ENCODE data around the gene AIRE.
A peak's percentile ranks its signal among the peaks of the same experiment; 100 is the strongest.
"Not testable (repeated sequence)": the region's sequence is repeated elsewhere in the genome, so short reads cannot be mapped to it uniquely, and the experiment has no call there.

The AIRE gene

GRCh38 chr21:44299458-44300261 lies 14.0 kb downstream of the AIRE start, which contains the start of gene PFKL:
Gene PFKL (plus strand): TSS chr21:44300053. CDS start chr21:44300106, 53 bp downstream.
- no peaks in the 10 kb centered on the region for H3K9me3 ChIP-seq (ENCODE audit: low read depth, low read length)
- peak within 1 kb of the TSS; percentile 35; the same call in 1 of the 2 replicates for H3K27ac ChIP-seq
- DNase-seq (ENCODE audit: low read depth, low spot score), result no peak
- TF ChIP-seq POLR2AphosphoS5 (IDR thresholded peaks at IDR 0.05; ENCODE audit: borderline replicate concordance, low read depth, low read length), result peak; percentile 44; the same call in 1 of the 2 replicates
- no peak for TF ChIP-seq EZH2 (IDR thresholded peaks at IDR 0.05)
- H3K36me3 ChIP-seq (ENCODE audit: insufficient read depth, low read length), result no peaks in the 10 kb centered on the region
- H3K4me3 ChIP-seq, result peak within 1 kb of the TSS; percentile 91
- peak within 1 kb of the TSS; percentile 75 for H3K9ac ChIP-seq (ENCODE audit: insufficient read length)

- H3K4me3 ChIP-seq, result peak overlapping the region; percentile 91
- H3K36me3 ChIP-seq (ENCODE audit: insufficient read depth, low read length), result no peaks in the 10 kb centered on the region
- peak overlapping the region; percentile 73 for H3K9ac ChIP-seq (ENCODE audit: insufficient read length)
- no peak for DNase-seq (ENCODE audit: low read depth, low spot score)
- TF ChIP-seq POLR2AphosphoS5 (IDR thresholded peaks at IDR 0.05; ENCODE audit: borderline replicate concordance, low read depth, low read length) (peak; percentile 41; the same call in 1 of the 2 replicates), EZH2 (IDR thresholded peaks at IDR 0.05) (no peak)
- H3K9me3 ChIP-seq (ENCODE audit: low read depth, low read length), result no peaks in the 10 kb centered on the region
- no peak overlapping the region for H3K27ac ChIP-seq
Observed at GRCh38 chr21:44300262-44300959, 14.7 kb downstream of the AIRE start.

GRCh38 chr21:44301141-44301540 lies 15.5 kb downstream of the AIRE start:
- Histone ChIP-seq H3K36me3 (ENCODE audit: insufficient read depth, low read length) (no peaks in the 10 kb centered on the region), H3K9me3 (ENCODE audit: low read depth, low read length) (no peaks in the 10 kb centered on the region), H3K9ac (ENCODE audit: insufficient read length) (peak overlapping the region; percentile 73), H3K27ac (no peak overlapping the region), H3K4me3 (peak overlapping the region; percentile 91)
- no peak for DNase-seq (ENCODE audit: low read depth, low spot score)
- no peak for TF ChIP-seq POLR2AphosphoS5 (IDR thresholded peaks at IDR 0.05; ENCODE audit: borderline replicate concordance, low read depth, low read length)
- no peak for TF ChIP-seq EZH2 (IDR thresholded peaks at IDR 0.05)
- TF ChIP-seq FOXP2 (optimal IDR thresholded peaks at IDR 0.05; ENCODE audit: control extremely low read depth, extremely low read length, insufficient read depth), result no peak

- Histone ChIP-seq H3K4me3 (no peak overlapping the region), H3K9ac (ENCODE audit: insufficient read length) (no peak overlapping the region), H3K9me3 (ENCODE audit: low read depth, low read length) (no peaks in the 10 kb centered on the region), H3K36me3 (ENCODE audit: insufficient read depth, low read length) (no peaks in the 10 kb centered on the region), H3K27ac (no peak overlapping the region)
- TF ChIP-seq POLR2AphosphoS5 (IDR thresholded peaks at IDR 0.05; ENCODE audit: borderline replicate concordance, low read depth, low read length) (no peak), FOXP2 (optimal IDR thresholded peaks at IDR 0.05; ENCODE audit: control extremely low read depth, extremely low read length, insufficient read depth) (no peak), EZH2 (IDR thresholded peaks at IDR 0.05) (no peak)
- no peak for DNase-seq (ENCODE audit: low read depth, low spot score)
Observed at GRCh38 chr21:44301961-44302406, 16.3 kb downstream of the AIRE start.

GRCh38 chr21:44302573-44303401 lies 17.1 kb downstream of the AIRE start:
- H3K9ac ChIP-seq (ENCODE audit: insufficient read length); DNase-seq (ENCODE audit: low read depth, low spot score); H3K9me3 ChIP-seq (ENCODE audit: low read depth, low read length); H3K36me3 ChIP-seq (ENCODE audit: insufficient read depth, low read length); H3K4me3 ChIP-seq; H3K27ac ChIP-seq: not testable (repeated sequence)

- Histone ChIP-seq H3K9ac (ENCODE audit: insufficient read length) (no peak overlapping the region), H3K4me3 (no peak overlapping the region)
Observed at GRCh38 chr21:44303490-44303981, 17.9 kb downstream of the AIRE start.

GRCh38 chr21:44304011-44304616 lies 18.4 kb downstream of the AIRE start:
- no peak overlapping the region for H3K4me3 ChIP-seq
- peak overlapping the region; percentile 25; the same call in 1 of the 2 replicates for H3K27ac ChIP-seq
- no peaks in the 10 kb centered on the region for H3K36me3 ChIP-seq (ENCODE audit: insufficient read depth, low read length)
- H3K9ac ChIP-seq (ENCODE audit: insufficient read length), result no peak overlapping the region
- TF ChIP-seq FOXP2 (optimal IDR thresholded peaks at IDR 0.05; ENCODE audit: control extremely low read depth, extremely low read length, insufficient read depth), result no peak
- no peak for TF ChIP-seq POLR2AphosphoS5 (IDR thresholded peaks at IDR 0.05; ENCODE audit: borderline replicate concordance, low read depth, low read length)
- no peak for TF ChIP-seq EZH2 (IDR thresholded peaks at IDR 0.05)
- DNase-seq (ENCODE audit: low read depth, low spot score), result no peak
- no peaks in the 10 kb centered on the region for H3K9me3 ChIP-seq (ENCODE audit: low read depth, low read length)

More at GRCh38 chr21:44303490-44303981, 17.9 kb downstream of the AIRE start:
- H3K36me3 ChIP-seq (ENCODE audit: insufficient read depth, low read length), result no peaks in the 10 kb centered on the region
- DNase-seq (ENCODE audit: low read depth, low spot score), result no peak
- H3K9me3 ChIP-seq (ENCODE audit: low read depth, low read length), result no peaks in the 10 kb centered on the region
- TF ChIP-seq FOXP2 (optimal IDR thresholded peaks at IDR 0.05; ENCODE audit: control extremely low read depth, extremely low read length, insufficient read depth), result no peak
- H3K27ac ChIP-seq, result peak overlapping the region; percentile 25; the same call in 1 of the 2 replicates

- DNase-seq (ENCODE audit: low read depth, low spot score), result no peak
- TF ChIP-seq POLR2AphosphoS5 (IDR thresholded peaks at IDR 0.05; ENCODE audit: borderline replicate concordance, low read depth, low read length) (no peak), FOXP2 (optimal IDR thresholded peaks at IDR 0.05; ENCODE audit: control extremely low read depth, extremely low read length, insufficient read depth) (no peak), EZH2 (IDR thresholded peaks at IDR 0.05) (no peak)
- Histone ChIP-seq H3K27ac (no peak overlapping the region), H3K36me3 (ENCODE audit: insufficient read depth, low read length) (no peaks in the 10 kb centered on the region), H3K9ac (ENCODE audit: insufficient read length) (no peak overlapping the region), H3K9me3 (ENCODE audit: low read depth, low read length) (no peaks in the 10 kb centered on the region), H3K4me3 (no peak overlapping the region)
Observed at GRCh38 chr21:44304877-44305293, 19.2 kb downstream of the AIRE start.

Measured in SK-N-MC (cell line).